Gastrocnemius medialis (tissue), 4 donors: ENCODE data around the gene ITPR2. TPM values are rescaled to one million over a fixed set of nuclear protein-coding genes. Genes with fewer than 3 reads are reported as not detected.

ENCODE experiments used
- ATAC-seq, 2 donors: fragments of 150-250 bp; one replicate each; pipeline ENCODE4 v1.9.1; 2016
- DNase-seq, 2 donors: peaks; one replicate each; pipeline ENCODE4 v3.0.0-alpha.2; 2019
- H3K27ac ChIP-seq, 4 donors: fragments of 200-600 bp; sonication (generic); 1 replicate in 1 of 4; 2 replicates in 3 of 4; pipeline ENCODE4 v1.5.1; 2016 to 2018; ENCODE audit warnings: mild to moderate bottlenecking in 2 of 4, moderate library complexity in 1 of 4
- H3K27me3 ChIP-seq, 3 donors: fragments of 200-600 bp; sonication (generic) in 2 of 3; 1 replicate in 1 of 3; 2 replicates in 2 of 3; pipeline versions ENCODE4 v1.5.1 to v1.6.0; 2016 to 2019; ENCODE audit warnings: mild to moderate bottlenecking in 1 of 3, moderate library complexity in 1 of 3
- H3K36me3 ChIP-seq, 2 donors: fragments of 200-600 bp; sonication (generic) in 1 of 2; one replicate each; pipeline ENCODE4 v1.5.1; 2017 to 2018
- H3K4me1 ChIP-seq, 2 donors: fragments of 200-600 bp; sonication (generic) in 1 of 2; one replicate each; pipeline ENCODE4 v1.5.1; 2016 to 2017; ENCODE audit warnings: mild to moderate bottlenecking in 2 of 2
- H3K4me3 ChIP-seq, 4 donors: fragments of 200-600 bp; sonication (generic) in 3 of 4; 1 replicate in 1 of 4; 2 replicates in 3 of 4; pipeline ENCODE4 v1.5.1; 2016 to 2019; ENCODE audit warnings: mild to moderate bottlenecking in 2 of 4
- H3K9me3 ChIP-seq, 3 donors: fragments of 200-600 bp; sonication (generic) in 2 of 3; 1 replicate in 1 of 3; 2 replicates in 2 of 3; pipeline ENCODE4 v1.5.1; 2016 to 2019
- CTCF ChIP-seq, 5 experiments: fragments of 450-650 bp in 3 of 5; fragments of 200-600 bp in 2 of 5; sonication (generic) in 2 of 5; IDR thresholded peaks in 4 of 5; conservative IDR thresholded peaks in 1 of 5; 1 replicate in 4 of 5; 2 replicates in 1 of 5; pipeline ENCODE4 v1.5.1; 2016 to 2019; ENCODE audit warnings: antibody characterized with exemption in 5 of 5, mild to moderate bottlenecking in 3 of 5, moderate library complexity in 3 of 5
- POLR2A ChIP-seq, 2 donors: fragments of 450-650 bp; IDR thresholded peaks; one replicate each; pipeline ENCODE4 v1.6.1; 2017; ENCODE audit warnings: antibody characterized with exemption in 2 of 2, mild to moderate bottlenecking in 2 of 2, moderate library complexity in 2 of 2
- in situ Hi-C, 4 donors: fragments of 200-750 bp; cut with MboI; loops; one replicate each; pipeline versions ENCODE4 v1.15.0 to v1.8.0; 2017; ENCODE audit warnings: low sequenced_read_pairs in 4 of 4
- intact Hi-C: fragments of 100-400 bp; cut with DNase I; formaldehyde crosslinking; loops from one replicate; pipeline ENCODE4 v1.15.1; 2023; ENCODE audit warnings: low total_unique reads
- total RNA-seq, 4 donors: library from RNA; depleted of rRNA; stranded (reverse); fragments of >200 nt; gene quantifications; one replicate each; pipeline versions ENCODE4 v1.1.0 to v1.2.3, GENCODE V29; 2016

The ITPR2 gene
- total RNA-seq, 4 donors from 2014 or later, result 3.8 to 23.8 (median 4.1) TPM

- no peaks in the 10 kb centered on the region for H3K9me3 ChIP-seq
- intact Hi-C loops, result no loop called here
Measured at GRCh38 chr12:26712892-26713291, 120.1 kb downstream of the ITPR2 start.

DNA sequence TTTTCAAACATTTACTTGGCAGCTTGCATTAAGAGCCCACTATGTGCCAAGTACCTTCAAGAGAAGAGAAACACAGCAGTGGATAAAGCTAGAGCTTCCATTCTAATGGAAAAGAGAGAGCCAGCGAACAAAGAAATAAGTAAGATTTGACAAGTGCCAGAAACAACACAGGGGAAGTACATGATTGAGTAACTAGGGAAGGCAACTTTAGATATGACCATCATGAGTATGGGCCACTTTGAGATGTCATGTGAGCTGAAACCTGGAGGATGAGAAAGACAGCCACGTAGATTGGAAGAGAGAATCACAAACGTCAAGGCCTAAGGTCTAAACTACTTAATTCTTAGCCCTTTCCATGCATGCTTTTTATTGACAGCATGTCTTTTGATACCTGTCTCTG, 121.4 kb downstream of the ITPR2 start:
- intact Hi-C loops (no loop called here), in situ Hi-C loops (no loop called here)
- H3K9me3 ChIP-seq, result no peaks in the 10 kb centered on the region
- no peak for ATAC-seq
- H3K4me1 ChIP-seq, result no peaks in the 10 kb centered on the region
- no peak overlapping the region for H3K27ac ChIP-seq
- no peaks in the 10 kb centered on the region for H3K27me3 ChIP-seq
- TF ChIP-seq POLR2A (IDR thresholded peaks at IDR 0.05), result no peak
- no peak for TF ChIP-seq CTCF (IDR thresholded peaks at IDR 0.05 in 4 of 5, conservative IDR thresholded peaks at IDR 0.05 in 1 of 5)
- peaks cover 0 to 11% of the 10 kb centered on the region in 2 donors for H3K36me3 ChIP-seq
- DNase-seq, result no peak
- H3K4me3 ChIP-seq, result no peak overlapping the region

More at GRCh38 chr12:26712892-26713291, 120.1 kb downstream of the ITPR2 start:
- Histone ChIP-seq H3K36me3 (peaks cover 0 to 11% of the 10 kb centered on the region in 2 donors), H3K4me3 (no peak overlapping the region), H3K4me1 (no peaks in the 10 kb centered on the region), H3K27ac (no peak overlapping the region), H3K27me3 (no peaks in the 10 kb centered on the region)
- ATAC-seq (no peak), DNase-seq (no peak)
- TF ChIP-seq POLR2A (IDR thresholded peaks at IDR 0.05) (no peak), CTCF (IDR thresholded peaks at IDR 0.05 in 4 of 5, conservative IDR thresholded peaks at IDR 0.05 in 1 of 5) (no peak)
- in situ Hi-C loops, result no loop called here

GRCh38 chr12:26711072-26711471, 121.9 kb downstream of the ITPR2 start:
- intact Hi-C loops, result no loop called here
- no peak overlapping the region for H3K4me3 ChIP-seq
- in situ Hi-C loops, result no loop called here
- no peaks in the 10 kb centered on the region for H3K9me3 ChIP-seq
- TF ChIP-seq CTCF (IDR thresholded peaks at IDR 0.05 in 4 of 5, conservative IDR thresholded peaks at IDR 0.05 in 1 of 5), result no peak
- TF ChIP-seq POLR2A (IDR thresholded peaks at IDR 0.05), result no peak
- ATAC-seq (no peak), DNase-seq (no peak)
- no peaks in the 10 kb centered on the region for H3K27me3 ChIP-seq
- no peaks in the 10 kb centered on the region for H3K4me1 ChIP-seq
- no peak overlapping the region for H3K27ac ChIP-seq
- peaks cover 0 to 11% of the 10 kb centered on the region in 2 donors for H3K36me3 ChIP-seq

GRCh38 chr12:26705851-26706250, 127.1 kb downstream of the ITPR2 start:
- in situ Hi-C loops (no loop called here), intact Hi-C loops (no loop called here)

More at GRCh38 chr12:26705851-26706250, 127.1 kb downstream of the ITPR2 start:
- Histone ChIP-seq H3K36me3 (no peaks in the 10 kb centered on the region), H3K27ac (no peak overlapping the region), H3K27me3 (no peaks in the 10 kb centered on the region), H3K9me3 (no peaks in the 10 kb centered on the region), H3K4me1 (no peaks in the 10 kb centered on the region), H3K4me3 (no peak overlapping the region)
- DNase-seq (no peak), ATAC-seq (no peak)
- TF ChIP-seq POLR2A (IDR thresholded peaks at IDR 0.05), result no peak
- TF ChIP-seq CTCF (IDR thresholded peaks at IDR 0.05 in 4 of 5, conservative IDR thresholded peaks at IDR 0.05 in 1 of 5), result no peak
